Colonic mucosa (tissue), 4 donors: ENCODE measurements around the gene TRIM63. TPM values are rescaled to one million over a fixed set of nuclear protein-coding genes. Genes with fewer than 3 reads are reported as not detected.

Experiments used
- DNase-seq: peaks from one replicate; pipeline ENCODE4 v3.0.0-alpha.2; 2020
- H3K27ac ChIP-seq: fragments of 200-600 bp; one replicate; pipeline ENCODE4 v1.8.0; 2021
- H3K27me3 ChIP-seq: fragments of 200-600 bp; one replicate; pipeline ENCODE4 v1.8.0; 2021
- H3K36me3 ChIP-seq: fragments of 200-600 bp; one replicate; pipeline ENCODE4 v1.8.0; 2021
- H3K4me1 ChIP-seq: fragments of 200-600 bp; one replicate; pipeline ENCODE4 v1.8.0; 2021; ENCODE audit warnings: mild to moderate bottlenecking
- H3K4me3 ChIP-seq: fragments of 200-600 bp; one replicate; pipeline ENCODE4 v1.8.0; 2021
- H3K9ac ChIP-seq, 2 donors: one replicate each; pipeline ENCODE4 v1.7.0; 2013; ENCODE audit warnings: control low read depth in 2 of 2, low read depth in 2 of 2, low read length in 2 of 2
- H3K9me3 ChIP-seq: fragments of 200-600 bp; one replicate; pipeline ENCODE4 v1.8.0; 2021
- CTCF ChIP-seq: fragments of 200-600 bp; IDR thresholded peaks from one replicate; pipeline ENCODE4 v1.8.0; 2022; ENCODE audit warnings: antibody characterized with exemption, mild to moderate bottlenecking
- intact Hi-C: fragments of 100-400 bp; cut with DNase I; formaldehyde crosslinking; loops from one replicate; pipeline ENCODE4 v1.14.1; 2022
- total RNA-seq, 2 donors: library from RNA; stranded (reverse); fragmentation: NEBNext Ultra II Directional in 1 of 2; extraction: Animal tissue kit (Norgen Biotek cat#: 25700) in 1 of 2; gene quantifications; one replicate each; pipeline ENCODE4 v1.2.1, GENCODE V29; 2021
- donor health status: healthy.
- donor health status: DM: no; HTN: no; CAD: no.
- donor health status: DM: no; HTN: no; CAD: no.

The TRIM63 gene
- total RNA-seq, 2 donors from 2014 or later, result 0.15 TPM; not detected in 1

GRCh38 chr1:26045722-26046245, 21.6 kb downstream of the TRIM63 start, which contains the start of gene SLC30A2:
Gene SLC30A2, minus strand, starts transcription at chr1:26046118. Its CDS starts 222 bp downstream, at chr1:26045896.
- Histone ChIP-seq H3K9me3 (no peaks in the 10 kb centered on the region), H3K36me3 (no peaks in the 10 kb centered on the region), H3K4me3 (no peak within 1 kb of the TSS), H3K27ac (no peak within 1 kb of the TSS), H3K4me1 (peaks cover 4% of the 10 kb centered on the region), H3K27me3 (peaks cover 27% of the 10 kb centered on the region), H3K9ac (no peak within 1 kb of the TSS)
- no peak for TF ChIP-seq CTCF
- intact Hi-C loops, result no loop called here
- no peak for DNase-seq

GRCh38 chr1:26044971-26045721, 22.3 kb downstream of the TRIM63 start:
- no peak for TF ChIP-seq CTCF
- no peak for DNase-seq
- peaks cover 27% of the 10 kb centered on the region for H3K27me3 ChIP-seq

GRCh38 chr1:26044414-26044813, 23.0 kb downstream of the TRIM63 start:
- H3K36me3 ChIP-seq, result no peaks in the 10 kb centered on the region
- H3K4me3 ChIP-seq, result no peak overlapping the region
- no peak for TF ChIP-seq CTCF
- intact Hi-C loops, result no loop called here
- H3K27ac ChIP-seq, result no peak overlapping the region
- H3K4me1 ChIP-seq, result peaks cover 4% of the 10 kb centered on the region
- H3K9me3 ChIP-seq, result no peaks in the 10 kb centered on the region
- H3K9ac ChIP-seq, result no peak overlapping the region
- peaks cover 27% of the 10 kb centered on the region for H3K27me3 ChIP-seq
- DNase-seq, result no peak

More at GRCh38 chr1:26044971-26045721, 22.3 kb downstream of the TRIM63 start:
- H3K36me3 ChIP-seq, result no peaks in the 10 kb centered on the region
- intact Hi-C loops, result no loop called here
- H3K4me3 ChIP-seq, result no peak overlapping the region
- no peak overlapping the region for H3K9ac ChIP-seq
- H3K27ac ChIP-seq, result no peak overlapping the region
- no peaks in the 10 kb centered on the region for H3K9me3 ChIP-seq
- peaks cover 4% of the 10 kb centered on the region for H3K4me1 ChIP-seq

- Histone ChIP-seq H3K27ac (no peak overlapping the region), H3K9ac (no peak overlapping the region), H3K36me3 (no peaks in the 10 kb centered on the region), H3K27me3 (peaks cover 27% of the 10 kb centered on the region), H3K4me3 (no peak overlapping the region), H3K9me3 (no peaks in the 10 kb centered on the region), H3K4me1 (peaks cover 4% of the 10 kb centered on the region)
- TF ChIP-seq CTCF, result no peak
- intact Hi-C loops, result no loop called here
- no peak for DNase-seq
Observed at GRCh38 chr1:26043765-26044164, 23.7 kb downstream of the TRIM63 start.

- Histone ChIP-seq H3K4me1 (peaks cover 4% of the 10 kb centered on the region), H3K9ac (no peak overlapping the region), H3K36me3 (no peaks in the 10 kb centered on the region), H3K4me3 (no peak overlapping the region), H3K27me3 (peaks cover 24% of the 10 kb centered on the region), H3K9me3 (no peaks in the 10 kb centered on the region), H3K27ac (no peak overlapping the region)
- DNase-seq, result no peak
- TF ChIP-seq CTCF, result no peak
- intact Hi-C loops, result no loop called here
Observed at GRCh38 chr1:26041978-26042377, 25.5 kb downstream of the TRIM63 start.
